ENCODE measurements around the gene ADGRL3.

DNA sequence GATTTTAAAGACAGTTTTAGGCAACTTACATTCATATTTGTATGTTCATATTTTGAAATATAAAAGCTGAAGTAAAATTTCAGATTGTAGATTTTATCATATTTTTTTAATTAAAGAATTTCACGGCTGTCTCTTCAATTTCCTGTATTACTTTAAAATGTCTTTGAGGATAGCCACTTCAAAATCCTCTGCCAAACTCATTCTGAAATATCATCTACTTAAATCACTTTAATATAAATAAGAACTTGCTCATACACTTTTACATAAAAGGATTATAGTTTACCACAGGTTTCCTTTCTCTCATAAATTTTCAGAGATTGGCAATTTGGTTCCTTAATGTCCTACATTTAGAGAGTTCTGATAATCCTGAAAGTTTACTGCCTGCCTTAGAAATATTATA is 478.2 kb downstream of the ADGRL3 start:
- no peak for TF ChIP-seq POLR2A (IDR thresholded peaks at IDR 0.05)
- TF ChIP-seq, protein P1, sequence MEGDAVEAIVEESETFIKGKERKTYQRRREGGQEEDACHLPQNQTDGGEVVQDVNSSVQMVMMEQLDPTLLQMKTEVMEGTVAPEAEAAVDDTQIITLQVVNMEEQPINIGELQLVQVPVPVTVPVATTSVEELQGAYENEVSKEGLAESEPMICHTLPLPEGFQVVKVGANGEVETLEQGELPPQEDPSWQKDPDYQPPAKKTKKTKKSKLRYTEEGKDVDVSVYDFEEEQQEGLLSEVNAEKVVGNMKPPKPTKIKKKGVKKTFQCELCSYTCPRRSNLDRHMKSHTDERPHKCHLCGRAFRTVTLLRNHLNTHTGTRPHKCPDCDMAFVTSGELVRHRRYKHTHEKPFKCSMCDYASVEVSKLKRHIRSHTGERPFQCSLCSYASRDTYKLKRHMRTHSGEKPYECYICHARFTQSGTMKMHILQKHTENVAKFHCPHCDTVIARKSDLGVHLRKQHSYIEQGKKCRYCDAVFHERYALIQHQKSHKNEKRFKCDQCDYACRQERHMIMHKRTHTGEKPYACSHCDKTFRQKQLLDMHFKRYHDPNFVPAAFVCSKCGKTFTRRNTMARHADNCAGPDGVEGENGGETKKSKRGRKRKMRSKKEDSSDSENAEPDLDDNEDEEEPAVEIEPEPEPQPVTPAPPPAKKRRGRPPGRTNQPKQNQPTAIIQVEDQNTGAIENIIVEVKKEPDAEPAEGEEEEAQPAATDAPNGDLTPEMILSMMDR (IDR thresholded peaks at IDR 0.05) = no peak

Data from adrenal gland (tissue), 5 donors.